OCI-M2 (cell line): ENCODE results near the gene TNRC18.
"Not testable (repeated sequence)": the region's sequence is repeated elsewhere in the genome, so short reads cannot be mapped to it uniquely, and the experiment has no call there.

ENCODE experiments used
- DNase-seq: peaks from one replicate; lab custom pipeline; 2025; ENCODE audit not compliant: unreplicated experiment; lab: John Stamatoyannopoulos, UW

The TNRC18 gene

DNA sequence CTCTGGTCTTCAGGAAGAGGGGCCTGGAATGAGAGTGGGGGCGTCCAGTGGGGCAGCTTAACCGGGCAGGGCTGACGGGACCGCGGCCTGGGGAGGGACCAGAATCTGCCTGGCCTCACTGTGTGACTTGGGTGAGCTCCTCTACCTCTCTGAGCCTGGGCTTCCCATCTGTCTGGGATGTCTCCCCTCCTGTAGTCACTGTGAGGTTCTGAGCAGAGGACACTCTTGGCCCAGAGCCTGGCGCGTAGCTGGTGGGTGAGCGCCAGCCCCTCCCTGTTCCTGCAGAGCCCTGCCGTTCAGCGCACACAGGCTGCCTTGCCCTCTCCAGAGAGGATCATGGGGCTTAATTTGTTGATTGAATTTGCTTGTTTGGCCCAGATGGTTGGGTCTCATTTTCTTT, 148.1 kb downstream of the TNRC18 start:
- DNase-seq: not testable (repeated sequence)

DNA sequence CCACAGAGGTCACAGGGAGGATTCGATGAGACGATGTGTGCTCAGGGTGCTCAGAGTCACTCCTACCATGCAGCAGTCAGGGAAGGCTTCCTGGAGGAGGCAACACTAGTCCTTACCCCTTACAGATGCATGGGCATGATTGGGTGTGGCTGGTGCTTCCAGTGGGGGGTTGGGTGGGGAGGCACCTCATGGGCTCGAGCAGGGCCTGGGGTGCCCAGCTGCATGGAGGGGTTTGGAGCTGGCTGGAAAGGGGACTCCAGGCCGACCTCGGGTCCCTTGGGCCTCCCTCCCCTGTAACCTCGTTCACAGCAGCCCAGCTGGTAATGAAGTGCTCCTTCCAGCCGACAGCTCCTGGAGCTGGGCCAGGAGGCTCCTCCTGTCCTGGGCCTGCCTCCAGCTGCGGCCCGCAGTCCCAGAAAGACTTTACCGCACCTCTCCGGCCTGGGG, 148.6 kb downstream of the TNRC18 start:
- DNase-seq: not testable (repeated sequence)

DNA sequence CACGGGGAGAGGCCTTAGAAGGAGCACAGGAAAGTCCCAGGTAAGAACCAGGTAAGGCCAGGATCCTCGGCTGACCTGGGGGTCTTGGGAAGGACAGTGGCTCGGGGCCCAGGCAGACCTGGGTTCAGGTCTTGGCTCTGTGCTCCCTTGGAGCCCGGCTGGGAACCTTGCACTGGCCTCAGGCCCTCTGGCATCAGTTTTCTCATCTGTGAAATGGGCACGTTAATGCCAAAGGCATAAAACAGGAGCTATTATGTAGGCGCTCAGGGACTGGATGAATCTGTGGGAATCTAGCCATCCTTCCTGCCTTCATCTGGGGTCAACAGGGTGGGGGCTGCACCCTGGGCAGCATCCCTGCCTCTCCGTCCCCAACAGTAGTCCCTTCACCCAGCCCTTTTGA, 149.2 kb downstream of the TNRC18 start:
- DNase-seq: no peak

DNA sequence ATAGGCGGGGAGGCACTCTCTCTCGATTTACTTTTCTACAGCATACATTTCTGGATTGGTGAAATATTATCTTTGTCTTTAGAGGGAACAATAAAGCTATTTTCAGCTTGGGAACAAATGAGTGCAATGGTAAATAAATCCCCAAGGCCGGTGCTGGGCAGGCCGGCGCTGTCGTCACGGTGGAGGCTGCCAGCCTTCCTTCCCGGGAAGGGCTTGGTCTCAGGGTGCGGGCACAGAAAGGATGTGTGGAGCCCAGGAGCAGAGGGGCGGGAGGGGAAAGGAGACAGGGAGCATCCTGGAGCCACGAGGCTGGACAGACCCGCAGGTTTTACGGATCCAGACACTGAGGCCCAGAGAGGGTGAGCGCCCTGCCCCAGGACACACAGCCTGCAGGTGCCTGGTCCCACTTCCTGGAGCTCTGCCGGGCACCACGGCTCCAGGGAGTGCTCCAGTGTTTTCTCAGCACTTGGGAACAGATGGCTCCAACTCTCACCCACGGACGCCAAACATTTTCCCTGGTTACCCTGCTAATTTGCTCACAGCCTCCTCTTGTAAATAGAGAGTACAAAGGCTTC, 149.7 kb downstream of the TNRC18 start:
- not testable (repeated sequence) for DNase-seq

DNA sequence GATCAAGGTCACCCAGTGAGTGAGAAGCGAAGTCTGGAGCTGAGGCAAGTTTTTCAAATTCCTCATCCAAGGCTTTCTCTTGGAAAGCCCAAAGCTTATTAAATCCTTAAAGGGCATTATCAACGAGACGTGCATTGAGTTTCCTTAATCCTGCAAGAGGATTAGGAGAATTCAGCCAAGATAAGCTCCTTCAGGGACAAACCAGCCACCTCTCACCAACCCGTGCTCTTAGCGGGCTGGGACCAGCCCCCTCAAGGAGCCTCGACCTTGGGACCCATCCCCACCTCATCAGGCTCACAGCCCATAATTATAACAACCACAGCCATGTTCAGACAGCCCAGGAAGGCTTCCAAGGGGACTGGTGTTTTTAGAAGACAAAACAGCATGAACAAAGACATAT, 152.8 kb downstream of the TNRC18 start:
- no peak for DNase-seq

DNA sequence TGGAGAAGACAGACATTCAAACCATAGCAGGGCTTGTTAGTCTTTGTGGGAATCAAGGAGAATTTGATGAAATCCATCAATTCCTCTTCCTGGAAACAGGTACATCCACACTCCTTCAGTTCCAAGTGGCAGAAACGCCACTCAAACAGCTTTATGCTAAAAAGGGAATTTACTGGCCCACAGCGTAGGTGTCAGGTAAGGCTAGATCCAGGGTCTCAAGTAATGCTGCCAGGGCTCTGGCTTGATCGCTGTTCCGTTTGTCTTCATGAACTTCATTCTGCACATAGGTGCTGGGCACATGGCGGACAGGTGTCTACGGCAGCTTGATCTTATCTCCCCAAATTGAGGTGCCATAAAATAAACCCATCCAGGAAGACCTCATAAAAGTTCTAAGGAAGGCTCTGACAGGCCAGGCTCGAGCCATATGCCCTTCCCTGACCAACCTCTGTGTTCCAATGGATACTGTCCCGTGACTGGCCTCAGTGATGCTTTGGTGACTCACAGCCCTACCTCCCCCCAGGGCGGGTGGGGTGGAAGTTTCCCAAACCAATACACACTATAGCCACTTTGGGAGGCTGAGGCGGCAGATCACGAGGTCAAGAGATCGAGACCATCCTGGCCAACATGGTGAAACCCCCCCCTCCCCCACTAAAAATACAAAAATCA, 153.5 kb downstream of the TNRC18 start:
- DNase-seq: not testable (repeated sequence)

DNA sequence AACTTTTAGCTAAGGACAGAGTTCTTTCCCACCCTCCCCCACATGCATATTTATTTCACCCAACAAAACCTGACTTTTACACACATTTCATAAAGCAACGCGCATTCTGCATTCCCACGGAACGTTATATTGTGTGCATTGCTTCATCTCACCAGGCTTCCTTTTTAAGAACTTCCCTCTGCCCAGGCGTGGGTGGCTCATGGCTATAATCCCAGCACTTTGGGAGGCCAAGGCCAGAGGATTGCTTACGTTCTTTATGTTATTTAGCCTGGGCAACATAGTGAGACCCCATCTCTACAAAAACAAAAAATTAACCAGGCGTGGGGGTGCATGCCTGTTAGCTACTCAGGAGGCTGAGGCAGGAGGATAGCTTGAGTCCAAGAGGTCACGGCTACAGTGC, 155.8 kb downstream of the TNRC18 start:
- DNase-seq: not testable (repeated sequence)

DNA sequence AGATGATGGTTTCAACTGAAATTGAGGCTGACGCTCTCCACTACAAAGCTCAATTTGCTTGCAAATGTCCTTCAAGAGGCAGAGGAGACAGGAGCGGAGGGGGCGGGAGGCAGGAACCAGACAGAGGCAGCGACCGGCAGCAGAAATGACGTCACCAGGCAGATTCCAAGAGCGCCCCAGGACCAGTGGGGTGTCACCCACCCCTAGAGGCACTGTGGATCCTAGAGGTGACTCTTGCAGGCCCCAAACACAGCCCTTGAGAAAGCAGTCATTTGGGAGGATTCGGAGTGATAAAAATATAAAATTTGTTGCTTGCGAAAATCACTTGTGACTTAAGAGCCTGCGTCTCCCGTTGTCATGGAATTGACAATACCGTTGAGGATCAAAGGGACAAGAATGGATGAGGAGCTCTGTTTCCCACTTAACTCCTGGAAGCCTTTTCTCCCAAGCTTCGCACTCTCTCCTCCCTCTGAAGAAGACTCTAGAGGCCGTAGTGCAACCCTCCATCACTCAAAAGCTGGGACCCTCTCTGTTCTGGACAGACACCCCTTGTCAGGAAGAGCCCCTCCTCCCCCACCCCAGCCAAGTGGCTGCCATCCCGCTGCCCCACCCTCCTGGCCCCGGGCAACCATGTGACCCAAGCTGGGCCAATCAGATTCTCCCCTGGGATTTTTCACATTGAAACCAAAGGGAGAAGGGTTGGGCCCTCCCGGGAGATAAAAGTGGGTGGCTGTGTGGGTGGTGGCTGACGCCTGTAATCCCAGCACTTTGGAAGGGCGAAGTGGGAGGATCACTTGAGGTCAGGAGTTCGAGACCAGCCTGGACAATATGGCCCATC, 157.2 kb downstream of the TNRC18 start:
- no peak for DNase-seq

DNA sequence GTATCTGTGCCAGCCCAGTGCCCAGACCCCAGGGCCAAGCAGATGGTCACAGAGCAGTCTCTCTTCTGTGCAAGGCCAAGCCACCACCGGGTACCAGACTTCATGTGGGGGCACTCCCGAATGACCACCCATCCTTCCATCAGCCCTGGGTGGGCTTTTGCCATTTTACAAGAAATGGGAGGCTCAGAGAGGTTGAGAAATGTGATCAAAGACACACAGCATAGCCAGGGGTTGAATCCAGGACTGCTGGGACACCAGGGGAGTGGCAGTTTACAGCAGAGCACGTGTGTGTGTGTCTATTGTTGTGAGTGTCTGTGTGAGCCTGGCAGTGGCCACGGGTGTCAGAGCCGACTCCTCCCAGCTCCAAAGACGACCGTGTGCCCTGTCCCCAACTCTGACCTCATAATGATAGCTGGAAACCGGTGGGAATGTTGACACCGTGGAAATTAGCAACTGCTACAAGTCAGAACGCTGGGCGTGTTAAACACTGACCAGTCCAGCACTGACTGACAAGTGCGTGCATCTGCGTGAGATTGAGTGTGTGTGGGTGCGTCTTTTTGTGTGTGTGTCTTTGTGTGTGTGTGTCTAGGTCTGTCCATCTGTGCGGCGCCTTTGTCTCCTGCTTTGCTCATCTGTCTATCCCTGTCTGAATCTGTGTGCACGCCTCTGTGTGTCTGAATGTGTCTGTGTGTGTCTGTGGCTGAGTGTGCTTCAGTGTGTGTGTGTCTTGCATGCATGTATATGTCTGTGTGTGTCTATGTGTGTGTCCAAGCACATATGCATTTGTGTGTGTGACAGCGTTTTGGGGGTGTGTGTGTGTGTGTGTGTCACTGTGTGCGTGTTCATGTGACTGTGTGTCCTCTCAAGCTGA, 158.1 kb downstream of the TNRC18 start:
- DNase-seq: no peak

DNA sequence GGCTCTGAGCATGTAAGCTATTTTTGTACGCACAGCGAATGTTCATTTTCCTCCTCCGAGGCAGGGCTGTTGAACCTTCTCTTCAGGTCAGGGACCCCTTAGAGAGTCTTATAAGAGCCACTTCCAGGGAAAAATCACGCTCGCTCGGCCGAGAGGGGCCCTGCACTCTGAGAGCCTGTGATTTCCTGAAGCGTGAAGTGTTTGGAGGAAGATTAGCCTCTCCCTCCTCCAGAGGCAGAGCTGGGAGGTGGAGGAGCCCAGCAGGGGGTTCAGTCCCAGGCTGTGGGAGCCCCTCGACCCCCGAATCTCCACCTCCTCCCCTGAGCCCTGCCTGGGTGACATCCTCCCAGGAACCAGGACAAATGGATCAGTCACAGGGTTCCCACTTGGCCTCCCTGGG, 160.6 kb downstream of the TNRC18 start:
- DNase-seq: not testable (repeated sequence)

DNA sequence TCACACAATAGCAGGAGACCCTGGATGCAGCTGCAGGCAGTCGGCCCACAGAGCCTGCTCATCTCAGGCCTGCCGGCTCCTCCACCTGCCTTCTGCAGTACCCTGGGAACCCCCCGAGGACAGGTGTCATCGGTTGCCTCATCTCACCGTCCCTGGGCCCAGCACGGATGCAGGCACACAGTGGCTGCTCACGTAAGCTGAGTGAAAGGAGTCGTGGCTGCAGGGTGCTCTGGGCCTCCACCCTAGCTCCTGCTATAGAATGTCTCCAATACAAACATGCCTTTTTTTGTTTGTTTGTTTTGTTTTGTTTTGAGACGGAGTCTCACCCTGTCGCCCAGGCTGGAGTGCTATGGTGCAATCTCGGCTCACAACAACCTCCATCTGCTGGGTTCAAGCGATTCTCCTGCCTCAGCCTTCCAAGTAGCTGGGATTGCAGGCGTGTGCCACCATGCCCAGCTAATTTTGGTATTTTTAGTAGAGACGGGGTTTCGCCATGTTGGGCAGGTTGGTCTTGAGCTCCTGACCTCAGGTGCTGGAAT, 163.0 kb downstream of the TNRC18 start:
- DNase-seq: not testable (repeated sequence)
